B cell (primary cell): ENCODE data around the gene KLHL3. TPM values are rescaled to one million over a fixed set of nuclear protein-coding genes. Genes with fewer than 3 reads are reported as not detected.
A peak's percentile ranks its signal among the peaks of the same experiment; 100 is the strongest.

Source experiments
- ATAC-seq: fragments of 200-7000 bp; cut with Tn5 transposase; one replicate; pipeline ENCODE4 v1.10.0; 2021; ENCODE audit warnings: low read depth, mild to moderate bottlenecking, moderate number of reproducible peaks, moderate library complexity
- CTCF ChIA-PET: fragments of 350-600 bp; sonication (Branson Sonifier 250); formaldehyde crosslinking; loops from one replicate; lab custom pipeline; 2021; ENCODE audit warnings: antibody characterized with exemption, inconsistent platforms; lab: Charles Lee
- POLR2A ChIA-PET: fragments of 350-600 bp; sonication (Branson Sonifier 250); formaldehyde crosslinking; loops from one replicate; lab custom pipeline; 2021; ENCODE audit warnings: antibody characterized with exemption; lab: Charles Lee
- DNase-seq: peaks from one replicate; pipeline ENCODE4 v3.0.0; 2013
- H2AFZ ChIP-seq: 2 replicates; pipeline ENCODE4 v1.6.1; 2012; ENCODE audit warnings: mild to moderate bottlenecking, low read depth, low read length; ENCODE audit not compliant: insufficient read depth, poor library complexity, severe bottlenecking
- H3K27ac ChIP-seq, 2 donors: 1 replicate in 1 of 2; 2 replicates in 1 of 2; pipeline ENCODE4 v1.5.1; 2012 to 2013; ENCODE audit warnings: low read length in 2 of 2, mild to moderate bottlenecking in 2 of 2, moderate library complexity in 1 of 2
- H3K27me3 ChIP-seq, 4 experiments: fragments of 200-600 bp in 1 of 4; sonication (generic) in 1 of 4; replicated peaks in 1 of 4; 1 replicate in 2 of 4; 2 replicates in 2 of 4; pipeline versions ENCODE4 v1.6.1 to v1.7.0; 2013 to 2016; ENCODE audit warnings: low read length in 3 of 4, mild to moderate bottlenecking in 2 of 4, mixed read lengths in 1 of 4, moderate library complexity in 1 of 4; ENCODE audit not compliant: insufficient read depth in 4 of 4, control insufficient read depth in 3 of 4; ENCODE audit errors: control extremely low read depth in 1 of 4
- H3K36me3 ChIP-seq, 2 experiments: replicated peaks in 1 of 2; 1 replicate in 1 of 2; 2 replicates in 1 of 2; pipeline versions ENCODE4 v1.6.1 to v1.7.1; 2013; ENCODE audit warnings: low read length in 1 of 2; ENCODE audit not compliant: insufficient read depth in 2 of 2, control insufficient read depth in 1 of 2; ENCODE audit errors: control extremely low read depth in 1 of 2, extremely low read depth in 1 of 2
- H3K4me1 ChIP-seq, 2 donors: fragments of 200-600 bp in 1 of 2; sonication (generic) in 1 of 2; 1 replicate in 1 of 2; 2 replicates in 1 of 2; pipeline versions ENCODE4 v1.5.1 to v1.6.1; 2013 to 2017; ENCODE audit warnings: low read length in 2 of 2; ENCODE audit not compliant: control insufficient read depth in 2 of 2, insufficient read depth in 2 of 2
- H3K4me2 ChIP-seq: replicated peaks from 2 replicates; pipeline ENCODE3; 2012; ENCODE audit warnings: mild to moderate bottlenecking, low read depth, low read length; ENCODE audit not compliant: poor library complexity, severe bottlenecking
- H3K4me3 ChIP-seq, 5 experiments: fragments of 200-600 bp in 1 of 5; sonication (generic) in 1 of 5; 1 replicate in 3 of 5; 2 replicates in 2 of 5; pipeline versions ENCODE4 v1.5.1 to v1.7.0; 2011 to 2016; ENCODE audit warnings: low read length in 4 of 5, mild to moderate bottlenecking in 4 of 5, low read depth in 2 of 5, control low read depth in 1 of 5, moderate library complexity in 1 of 5; ENCODE audit not compliant: insufficient read depth in 1 of 5; ENCODE audit errors: control extremely low read depth in 1 of 5, extremely low read depth in 1 of 5
- H3K79me2 ChIP-seq: fragments of 200-600 bp; sonication (generic); one replicate; pipeline ENCODE4 v1.6.0; 2016; ENCODE audit warnings: low read length; ENCODE audit not compliant: control insufficient read depth, insufficient read depth
- H3K9ac ChIP-seq: fragments of 200-600 bp; sonication (generic); 2 replicates; pipeline ENCODE4 v1.6.1; 2017; ENCODE audit warnings: mild to moderate bottlenecking, low read length, moderate library complexity
- H3K9me3 ChIP-seq, 3 donors: one replicate each; pipeline versions ENCODE4 v1.6.1 to v1.7.1; 2013; ENCODE audit warnings: low read length in 2 of 3; ENCODE audit not compliant: control insufficient read depth in 2 of 3, insufficient read depth in 1 of 3; ENCODE audit errors: control extremely low read depth in 1 of 3
- H4K20me1 ChIP-seq: 2 replicates; pipeline ENCODE4 v1.6.0; 2012; ENCODE audit warnings: mild to moderate bottlenecking, low read length; ENCODE audit not compliant: insufficient read depth, control insufficient read depth, poor library complexity, severe bottlenecking
- H3K27ac Mint-ChIP-seq: one replicate; pipeline ENCODE4 v1.8.0; 2021; ENCODE audit warnings: mixed read lengths
- H3K27me3 Mint-ChIP-seq: one replicate; pipeline ENCODE4 v1.8.0; 2021; ENCODE audit warnings: mixed read lengths
- H3K4me1 Mint-ChIP-seq: one replicate; pipeline ENCODE4 v1.8.0; 2021; ENCODE audit warnings: mixed read lengths
- H3K4me3 Mint-ChIP-seq: one replicate; pipeline ENCODE4 v1.8.0; 2021; ENCODE audit warnings: mixed read lengths
- H3K9me3 Mint-ChIP-seq: one replicate; pipeline ENCODE4 v1.8.0; 2022; ENCODE audit warnings: mixed read lengths; ENCODE audit not compliant: insufficient read depth
- EZH2 ChIP-seq: IDR thresholded peaks from 2 replicates; pipeline ENCODE4 v1.6.1; 2012; ENCODE audit warnings: borderline replicate concordance, low read depth, mild to moderate bottlenecking, moderate library complexity, low read length; ENCODE audit not compliant: insufficient read depth, poor library complexity, severe bottlenecking
- WGBS: methylation state at CpG from one replicate; pipeline ENCODE4 v1.1.5; 2013; ENCODE audit warnings: missing lambda C conversion rate; ENCODE audit not compliant: insufficient coverage; 5-methylcytosine and 5-hydroxymethylcytosine counted together
- intact Hi-C: fragments of 100-400 bp; cut with micrococcal nuclease; formaldehyde crosslinking; loops from one replicate; pipeline ENCODE4 v1.10.0; 2022
- polyA plus RNA-seq: library from polyadenylated mRNA; depleted of rRNA; stranded (reverse); fragments of >200 nt; gene quantifications from 2 replicates; pipeline ENCODE4 v1.2.3, GENCODE V29; 2012
- total RNA-seq, 2 donors: library from RNA; stranded (reverse); fragments of 120-200 nt in 1 of 2; gene quantifications; 1 replicate in 1 of 2; 2 replicates in 1 of 2; pipeline versions ENCODE4 v1.2.3 to v1.2.4, GENCODE V29; 2013 to 2022
- TF ChIP-seq, protein P1 (sequence below): fragments of 200-600 bp; IDR thresholded peaks from one replicate; pipeline ENCODE4 v1.8.0; 2022; ENCODE audit warnings: antibody characterized with exemption, mild to moderate bottlenecking

KLHL3 gene
- total and polyA plus RNA-seq, 2 donors (not counting 1 experiment from before 2014, with no cell fraction given) = 3.3 to 4.5 TPM

DNA sequence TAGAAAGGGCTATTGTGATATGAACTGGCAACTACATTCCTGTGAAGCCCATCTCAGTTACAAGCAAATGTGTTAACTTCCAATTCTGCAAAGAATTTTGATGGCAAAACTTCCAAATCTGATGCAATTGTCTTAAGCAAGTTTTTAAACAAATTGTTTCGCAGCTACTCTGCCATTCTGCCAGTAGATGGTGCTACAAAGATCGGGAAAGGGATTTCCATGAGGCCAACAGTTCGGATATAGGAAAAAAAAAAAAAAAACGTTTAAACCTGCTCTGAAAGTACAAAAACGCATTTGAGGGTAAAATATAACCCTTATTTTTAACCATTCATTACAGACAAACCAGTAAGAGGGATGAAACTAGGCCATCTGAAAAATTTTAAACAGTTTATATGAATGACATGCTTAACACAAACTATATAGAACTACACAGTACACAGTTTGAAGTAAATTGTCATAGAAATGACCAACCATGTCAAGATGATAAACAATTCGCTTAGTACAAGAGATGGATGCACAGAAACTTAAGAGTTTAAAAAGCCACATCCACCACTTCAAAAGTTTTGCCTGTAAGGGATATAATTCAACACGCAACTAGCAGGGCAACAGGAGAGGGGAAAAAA, 16.1 kb upstream of the KLHL3 start:
- ChIA-PET POLR2A (interaction anchor here (1.0 kb wide), 1 partner anchor 184 kb away, joined by 3 read pairs; no protein-coding TSS in a partner anchor), CTCF (interaction anchor here (0.6 to 2.5 kb wide), 13 partner anchors 9 to 954 kb away, joined by 3 to 29 read pairs (median 4); no protein-coding TSS in a partner anchor)
- WGBS = no CpG with 5 or more reads among the region's 7 CpGs
- Histone ChIP-seq H3K79me2 (peaks cover 69% of the 10 kb centered on the region), H3K36me3 (peaks cover 0 to 5% of the 10 kb centered on the region in 2 experiments), H3K27me3 (no peaks in the 10 kb centered on the region), H3K9me3 (no peaks in the 10 kb centered on the region), H4K20me1 (peaks cover 58% of the 10 kb centered on the region), H2AFZ (no peak overlapping the region), H3K4me3 (peak overlapping the region in 4 of 5 experiments; percentile 9 to 94 (median 78)), H3K4me1 (peaks cover 27 to 28% of the 10 kb centered on the region in 2 donors), H3K4me2 (peak overlapping the region; percentile 83), H3K9ac (peak overlapping the region; percentile 93), H3K27ac (peak overlapping the region in 1 of 2 donors; percentile 98)
- Mint-ChIP-seq H3K27me3 (no peaks in the 10 kb centered on the region), H3K4me3 (peak overlapping the region; percentile 97), H3K4me1 (peaks cover 32% of the 10 kb centered on the region), H3K9me3 (no peaks in the 10 kb centered on the region), H3K27ac (peak overlapping the region; percentile 1)
- no peak for ATAC-seq
- DNase-seq = peak; percentile 50
- intact Hi-C loops = loop anchor here (1.0 to 10.0 kb wide), 5 partner anchors 9 to 1520 kb away; partner anchors contain the start of genes FAM53C, HSPA9 and SIL1
- no peak for TF ChIP-seq EZH2
- TF ChIP-seq, protein P1, sequence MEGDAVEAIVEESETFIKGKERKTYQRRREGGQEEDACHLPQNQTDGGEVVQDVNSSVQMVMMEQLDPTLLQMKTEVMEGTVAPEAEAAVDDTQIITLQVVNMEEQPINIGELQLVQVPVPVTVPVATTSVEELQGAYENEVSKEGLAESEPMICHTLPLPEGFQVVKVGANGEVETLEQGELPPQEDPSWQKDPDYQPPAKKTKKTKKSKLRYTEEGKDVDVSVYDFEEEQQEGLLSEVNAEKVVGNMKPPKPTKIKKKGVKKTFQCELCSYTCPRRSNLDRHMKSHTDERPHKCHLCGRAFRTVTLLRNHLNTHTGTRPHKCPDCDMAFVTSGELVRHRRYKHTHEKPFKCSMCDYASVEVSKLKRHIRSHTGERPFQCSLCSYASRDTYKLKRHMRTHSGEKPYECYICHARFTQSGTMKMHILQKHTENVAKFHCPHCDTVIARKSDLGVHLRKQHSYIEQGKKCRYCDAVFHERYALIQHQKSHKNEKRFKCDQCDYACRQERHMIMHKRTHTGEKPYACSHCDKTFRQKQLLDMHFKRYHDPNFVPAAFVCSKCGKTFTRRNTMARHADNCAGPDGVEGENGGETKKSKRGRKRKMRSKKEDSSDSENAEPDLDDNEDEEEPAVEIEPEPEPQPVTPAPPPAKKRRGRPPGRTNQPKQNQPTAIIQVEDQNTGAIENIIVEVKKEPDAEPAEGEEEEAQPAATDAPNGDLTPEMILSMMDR = peak; percentile 74

DNA sequence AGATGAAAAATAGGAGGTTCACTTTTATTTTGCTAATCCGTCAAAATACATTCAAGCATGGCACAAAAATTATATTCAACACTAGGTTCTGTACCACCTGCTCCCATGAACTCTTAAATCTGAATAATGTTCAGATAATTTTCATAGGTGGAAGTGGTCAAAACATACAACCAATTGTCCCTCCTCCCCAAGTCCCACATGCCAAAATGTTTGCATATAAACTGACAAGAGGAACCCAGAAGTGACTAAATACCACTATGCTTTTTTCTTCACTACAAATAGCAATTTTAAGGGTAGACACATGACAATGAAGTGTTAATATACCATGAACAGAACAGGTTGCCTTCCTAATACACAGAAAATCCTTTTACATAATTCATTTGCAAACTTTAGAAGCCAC, 14.5 kb upstream of the KLHL3 start:
- no peaks in the 10 kb centered on the region for H3K27me3 ChIP-seq
- Mint-ChIP-seq H3K4me3 (peak overlapping the region; percentile 8), H3K4me1 (peaks cover 32% of the 10 kb centered on the region), H3K27ac (no peak overlapping the region), H3K9me3 (no peaks in the 10 kb centered on the region), H3K27me3 (no peaks in the 10 kb centered on the region)
- DNase-seq (no peak), ATAC-seq (no peak)
- peak overlapping the region; percentile 20 for H3K4me2 ChIP-seq
- H3K9me3 ChIP-seq = no peaks in the 10 kb centered on the region
- peak overlapping the region; percentile 1 for H3K9ac ChIP-seq
- H2AFZ ChIP-seq = no peak overlapping the region
- peaks cover 81% of the 10 kb centered on the region for H3K79me2 ChIP-seq
- peaks cover 0 to 5% of the 10 kb centered on the region in 2 experiments for H3K36me3 ChIP-seq
- H3K4me3 ChIP-seq = no peak overlapping the region
- H3K27ac ChIP-seq = no peak overlapping the region
- peaks cover 58% of the 10 kb centered on the region for H4K20me1 ChIP-seq
- intact Hi-C loops = loop anchor here (5.0 to 10.0 kb wide), 4 partner anchors 587 to 1522 kb away; partner anchors contain the start of genes FAM53C, HSPA9 and SIL1
- TF ChIP-seq, protein P1 = no peak
- no peak for TF ChIP-seq EZH2
- ChIA-PET CTCF (interaction anchor here (1.8 to 2.5 kb wide), 3 partner anchors 8 to 315 kb away, joined by 3 to 29 read pairs (median 9); no protein-coding TSS in a partner anchor), POLR2A (no interaction called here)
- no CpG with 5 or more reads among the region's 1 CpG for WGBS
- H3K4me1 ChIP-seq = peaks cover 27% of the 10 kb centered on the region in 2 donors
